ENCODE results near the gene COPA. TPM values are rescaled to one million over a fixed set of nuclear protein-coding genes. Genes with fewer than 3 reads are reported as not detected.
"Not testable (repeated sequence)": the region's sequence is repeated elsewhere in the genome, so short reads cannot be mapped to it uniquely, and the experiment has no call there.

Gene COPA
- total RNA-seq, 1 donor from 2014 or later = 211 TPM

GRCh38 chr1:160307118-160307791, 35.8 kb downstream of the COPA start:
- no peaks in the 10 kb centered on the region for H3K27me3 ChIP-seq (ENCODE audit: control insufficient read depth in 3 of 3, insufficient read depth in 3 of 3, low read length in 3 of 3)

DNA sequence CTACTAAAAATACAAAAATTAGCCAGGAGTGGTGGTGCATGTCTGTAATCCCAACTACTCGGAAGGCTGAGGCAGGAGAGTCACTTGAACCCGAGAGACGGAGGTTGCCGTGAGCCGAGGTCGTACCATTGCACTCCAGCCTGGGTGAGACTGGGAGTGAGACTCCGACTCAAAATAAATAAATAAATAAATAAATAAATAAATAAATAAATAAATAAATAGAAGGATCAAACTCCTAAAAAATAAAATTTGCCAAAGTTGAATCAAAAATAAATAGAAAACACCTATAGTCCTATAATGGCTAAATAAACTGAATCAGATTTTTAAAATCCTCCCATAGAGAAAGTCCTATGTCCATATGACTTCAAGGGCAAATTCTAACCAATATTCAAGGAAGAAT, 42.9 kb downstream of the COPA start:
- Histone ChIP-seq H3K27ac (ENCODE audit: low read depth, low read length) (no peak overlapping the region), H3K9ac (ENCODE audit: low read depth in 1 of 3, low read length in 3 of 3) (no peak overlapping the region), H3K9me3 (ENCODE audit: control insufficient read depth in 3 of 3, low read length in 3 of 3) (no peaks in the 10 kb centered on the region), H3K36me3 (ENCODE audit: control insufficient read depth in 3 of 3, insufficient read depth in 3 of 3, low read length in 3 of 3) (peaks cover 33 to 61% (median 52%) of the 10 kb centered on the region in 3 donors), H3K4me3 (ENCODE audit: low read length in 3 of 3) (no peak overlapping the region), H3K27me3 (ENCODE audit: control insufficient read depth in 3 of 3, insufficient read depth in 3 of 3, low read length in 3 of 3) (no peaks in the 10 kb centered on the region), H3K4me1 (ENCODE audit: control insufficient read depth in 3 of 3, insufficient read depth in 3 of 3, low read length in 3 of 3) (no peaks in the 10 kb centered on the region)

More at GRCh38 chr1:160307118-160307791, 35.8 kb downstream of the COPA start:
- Histone ChIP-seq H3K4me3 (ENCODE audit: low read length in 3 of 3) (no peak overlapping the region), H3K4me1 (ENCODE audit: control insufficient read depth in 3 of 3, insufficient read depth in 3 of 3, low read length in 3 of 3) (no peaks in the 10 kb centered on the region), H3K9ac (ENCODE audit: low read depth in 1 of 3, low read length in 3 of 3) (no peak overlapping the region), H3K36me3 (ENCODE audit: control insufficient read depth in 3 of 3, insufficient read depth in 3 of 3, low read length in 3 of 3) (peaks cover 57 to 81% (median 74%) of the 10 kb centered on the region in 3 donors), H3K27ac (ENCODE audit: low read depth, low read length) (no peak overlapping the region), H3K9me3 (ENCODE audit: control insufficient read depth in 3 of 3, low read length in 3 of 3) (no peaks in the 10 kb centered on the region)

- Histone ChIP-seq H3K27ac (ENCODE audit: low read depth, low read length) (no peak overlapping the region), H3K4me1 (ENCODE audit: control insufficient read depth in 3 of 3, insufficient read depth in 3 of 3, low read length in 3 of 3) (peaks cover 0 to 2% (median 0%) of the 10 kb centered on the region in 3 donors), H3K9me3 (ENCODE audit: control insufficient read depth in 3 of 3, low read length in 3 of 3) (no peaks in the 10 kb centered on the region), H3K9ac (ENCODE audit: low read depth in 1 of 3, low read length in 3 of 3) (no peak overlapping the region), H3K4me3 (ENCODE audit: low read length in 3 of 3) (no peak overlapping the region), H3K27me3 (ENCODE audit: control insufficient read depth in 3 of 3, insufficient read depth in 3 of 3, low read length in 3 of 3) (no peaks in the 10 kb centered on the region), H3K36me3 (ENCODE audit: control insufficient read depth in 3 of 3, insufficient read depth in 3 of 3, low read length in 3 of 3) (peaks cover 68 to 81% (median 79%) of the 10 kb centered on the region in 3 donors)
Measured at GRCh38 chr1:160296036-160296435, 47.0 kb downstream of the COPA start.

GRCh38 chr1:160293020-160293968, 49.8 kb downstream of the COPA start:
- H3K36me3 ChIP-seq (ENCODE audit: control insufficient read depth in 3 of 3, insufficient read depth in 3 of 3, low read length in 3 of 3) = peaks cover 76 to 88% (median 88%) of the 10 kb centered on the region in 3 donors
- peaks cover 0 to 2% (median 0%) of the 10 kb centered on the region in 3 donors for H3K4me1 ChIP-seq (ENCODE audit: control insufficient read depth in 3 of 3, insufficient read depth in 3 of 3, low read length in 3 of 3)
- H3K27ac ChIP-seq (ENCODE audit: low read depth, low read length) = no peak overlapping the region
- no peaks in the 10 kb centered on the region for H3K27me3 ChIP-seq (ENCODE audit: control insufficient read depth in 3 of 3, insufficient read depth in 3 of 3, low read length in 3 of 3)
- no peak overlapping the region for H3K9ac ChIP-seq (ENCODE audit: low read depth in 1 of 3, low read length in 3 of 3)
- H3K4me3 ChIP-seq (ENCODE audit: low read length in 3 of 3) = no peak overlapping the region
- H3K9me3 ChIP-seq (ENCODE audit: control insufficient read depth in 3 of 3, low read length in 3 of 3) = no peaks in the 10 kb centered on the region

DNA sequence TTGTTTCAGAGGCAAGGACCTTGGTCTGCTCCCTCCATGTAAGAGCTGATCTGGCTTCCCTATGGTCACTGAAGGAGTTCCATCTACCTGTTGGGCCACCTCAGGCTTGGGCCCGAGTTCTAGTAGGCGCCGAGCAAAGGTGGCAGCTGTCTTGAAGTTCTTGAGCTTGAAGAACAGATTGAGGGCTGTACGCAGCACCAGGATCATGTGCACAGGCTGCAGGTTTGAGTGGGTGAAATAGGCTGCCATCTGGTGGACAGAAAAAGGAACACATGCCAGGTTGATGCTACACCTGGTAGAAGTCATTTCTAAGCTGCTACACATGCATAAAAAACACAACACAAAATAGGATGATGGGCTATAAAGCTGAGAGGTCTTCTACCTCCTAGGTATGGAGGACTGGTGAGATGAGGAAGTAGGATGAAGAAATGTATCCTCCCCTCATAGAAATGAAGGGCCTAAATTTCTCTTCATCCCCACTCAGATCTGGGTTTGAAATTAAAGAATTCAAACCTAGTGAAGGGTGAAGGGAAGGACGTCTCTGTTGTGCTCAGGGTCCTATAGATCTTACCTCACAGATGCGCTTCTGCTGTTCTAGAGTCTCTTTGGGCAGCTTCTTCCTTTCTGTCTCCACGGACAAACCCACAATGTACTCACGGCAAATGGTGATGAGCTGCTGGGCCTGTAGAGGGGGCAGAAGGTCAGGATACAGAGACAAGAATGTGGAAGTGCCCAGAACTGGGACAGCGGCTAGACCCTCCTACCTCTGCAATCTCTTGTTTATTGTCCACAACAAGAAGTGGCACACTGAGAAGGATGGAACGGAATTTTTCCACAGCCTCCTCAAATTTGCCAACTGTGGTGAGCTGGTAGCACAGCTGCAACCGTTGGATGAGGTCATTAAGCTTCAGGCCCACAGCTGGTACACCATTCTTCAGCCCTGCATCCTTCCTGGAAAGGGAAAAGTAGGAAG, 51.5 kb downstream of the COPA start:
- Histone ChIP-seq H3K4me1 (ENCODE audit: control insufficient read depth in 3 of 3, insufficient read depth in 3 of 3, low read length in 3 of 3) (peaks cover 0 to 2% (median 0%) of the 10 kb centered on the region in 3 donors), H3K36me3 (ENCODE audit: control insufficient read depth in 3 of 3, insufficient read depth in 3 of 3, low read length in 3 of 3) (peaks cover 63 to 73% (median 73%) of the 10 kb centered on the region in 3 donors), H3K9ac (ENCODE audit: low read depth in 1 of 3, low read length in 3 of 3) (peak overlapping the region in 1 of 3 donors; percentile 52), H3K4me3 (ENCODE audit: low read length in 3 of 3) (no peak overlapping the region), H3K27me3 (ENCODE audit: control insufficient read depth in 3 of 3, insufficient read depth in 3 of 3, low read length in 3 of 3) (no peaks in the 10 kb centered on the region), H3K9me3 (ENCODE audit: control insufficient read depth in 3 of 3, low read length in 3 of 3) (no peaks in the 10 kb centered on the region), H3K27ac (ENCODE audit: low read depth, low read length) (no peak overlapping the region)

GRCh38 chr1:160287769-160288168, 55.3 kb downstream of the COPA start:
- not testable (repeated sequence) for H3K4me3 ChIP-seq (ENCODE audit: low read length in 3 of 3)
- H3K36me3 ChIP-seq (ENCODE audit: control insufficient read depth in 3 of 3, insufficient read depth in 3 of 3, low read length in 3 of 3) = peaks cover 33 to 36% (median 35%) of the 10 kb centered on the region in 3 donors

GRCh38 chr1:160285506-160285905, 57.5 kb downstream of the COPA start:
- Histone ChIP-seq H3K9me3 (ENCODE audit: control insufficient read depth in 3 of 3, low read length in 3 of 3) (no peaks in the 10 kb centered on the region), H3K27me3 (ENCODE audit: control insufficient read depth in 3 of 3, insufficient read depth in 3 of 3, low read length in 3 of 3) (no peaks in the 10 kb centered on the region), H3K27ac (ENCODE audit: low read depth, low read length) (no peak overlapping the region), H3K4me1 (ENCODE audit: control insufficient read depth in 3 of 3, insufficient read depth in 3 of 3, low read length in 3 of 3) (peaks cover 14 to 17% (median 15%) of the 10 kb centered on the region in 3 donors), H3K4me3 (ENCODE audit: low read length in 3 of 3) (peak overlapping the region in 2 of 3 donors; percentile 51 to 98), H3K9ac (ENCODE audit: low read depth in 1 of 3, low read length in 3 of 3) (peak overlapping the region in 1 of 3 donors; percentile 94), H3K36me3 (ENCODE audit: control insufficient read depth in 3 of 3, insufficient read depth in 3 of 3, low read length in 3 of 3) (peaks cover 28 to 33% (median 33%) of the 10 kb centered on the region in 3 donors)

More at GRCh38 chr1:160287769-160288168, 55.3 kb downstream of the COPA start:
- not testable (repeated sequence) for H3K9ac ChIP-seq (ENCODE audit: low read depth in 1 of 3, low read length in 3 of 3); H3K9me3 ChIP-seq (ENCODE audit: control insufficient read depth in 3 of 3, low read length in 3 of 3); H3K27me3 ChIP-seq (ENCODE audit: control insufficient read depth in 3 of 3, insufficient read depth in 3 of 3, low read length in 3 of 3); H3K27ac ChIP-seq (ENCODE audit: low read depth, low read length)
- peaks cover 14 to 17% (median 17%) of the 10 kb centered on the region in 3 donors for H3K4me1 ChIP-seq (ENCODE audit: control insufficient read depth in 3 of 3, insufficient read depth in 3 of 3, low read length in 3 of 3)

DNA sequence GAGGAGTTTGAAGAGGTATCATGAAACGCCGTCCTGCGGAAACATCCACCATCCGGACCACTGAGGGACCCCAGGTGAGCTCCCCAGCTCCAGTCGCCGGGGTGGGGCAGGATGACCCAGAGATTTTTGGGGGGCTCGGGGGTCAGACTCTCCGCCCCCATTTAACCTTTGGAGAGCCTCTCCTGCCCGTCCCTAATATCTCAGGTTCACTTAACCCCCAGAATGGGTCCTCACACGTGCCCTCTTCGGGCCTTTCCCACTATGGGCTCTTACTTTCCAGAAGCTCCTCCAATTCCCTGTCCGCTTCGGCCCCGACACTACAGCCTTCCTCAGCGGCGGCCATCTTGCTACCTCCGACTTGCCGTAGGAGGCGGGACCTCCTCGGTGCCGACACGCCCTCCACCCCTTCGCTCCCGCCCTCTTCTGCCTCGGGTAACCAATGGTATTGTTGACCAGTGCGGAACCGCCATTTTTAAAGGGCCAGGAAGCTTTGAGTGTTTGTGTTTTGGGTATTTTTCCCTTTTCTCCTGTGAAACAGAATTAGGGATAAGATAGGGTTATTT, 58.2 kb downstream of the COPA start, which contains the start of gene PEX19:
Gene PEX19, minus strand, starts transcription at position 352 of the 563 bp plus-strand sequence. Its CDS starts 9 bp downstream, at position 343.
- Histone ChIP-seq H3K27ac (ENCODE audit: low read depth, low read length) (peak within 1 kb of the TSS; percentile 74), H3K4me1 (ENCODE audit: control insufficient read depth in 3 of 3, insufficient read depth in 3 of 3, low read length in 3 of 3) (peaks cover 14 to 17% (median 15%) of the 10 kb centered on the region in 3 donors), H3K9me3 (ENCODE audit: control insufficient read depth in 3 of 3, low read length in 3 of 3) (no peaks in the 10 kb centered on the region), H3K4me3 (ENCODE audit: low read length in 3 of 3) (peak within 1 kb of the TSS; percentile 91 to 98 (median 94)), H3K36me3 (ENCODE audit: control insufficient read depth in 3 of 3, insufficient read depth in 3 of 3, low read length in 3 of 3) (peaks cover 29 to 33% (median 33%) of the 10 kb centered on the region in 3 donors), H3K9ac (ENCODE audit: low read depth in 1 of 3, low read length in 3 of 3) (peak within 1 kb of the TSS; percentile 89 to 96 (median 94)), H3K27me3 (ENCODE audit: control insufficient read depth in 3 of 3, insufficient read depth in 3 of 3, low read length in 3 of 3) (no peaks in the 10 kb centered on the region)
